GM21737 (cell line): ENCODE results near the gene NRCAM.

Source experiments
- ATAC-seq: cut with Tn5 transposase; IDR thresholded peaks from one replicate; pipeline ENCODE4 v1.9.1; 2021; ENCODE audit warnings: mild to moderate bottlenecking, moderate library complexity; ENCODE audit not compliant: unreplicated experiment

Gene NRCAM

GRCh38 chr7:108459922-108460551, 3.8 kb upstream of the NRCAM start:
- ATAC-seq = no peak

GRCh38 chr7:108457871-108458270, 1.6 kb upstream of the NRCAM start:
- no peak for ATAC-seq

- ATAC-seq = no peak
Observed at GRCh38 chr7:108456845-108457540, 757 bp upstream of the NRCAM start.

- no peak for ATAC-seq
Observed at GRCh38 chr7:108455551-108455997, 662 bp downstream of the NRCAM start.

- ATAC-seq = no peak
Observed at GRCh38 chr7:108454674-108455550, 1.3 kb downstream of the NRCAM start.

- no peak for ATAC-seq
Observed at GRCh38 chr7:108454317-108454673, 1.9 kb downstream of the NRCAM start.

GRCh38 chr7:108453320-108453719, 2.9 kb downstream of the NRCAM start:
- no peak for ATAC-seq

- no peak for ATAC-seq
Observed at GRCh38 chr7:108452707-108453106, 3.5 kb downstream of the NRCAM start.

- no peak for ATAC-seq
Observed at GRCh38 chr7:108451296-108451848, 4.9 kb downstream of the NRCAM start.

GRCh38 chr7:108450160-108450559, 6.1 kb downstream of the NRCAM start:
- no peak for ATAC-seq

GRCh38 chr7:108449521-108449920, 6.7 kb downstream of the NRCAM start:
- no peak for ATAC-seq

GRCh38 chr7:108448584-108449505, 7.4 kb downstream of the NRCAM start:
- no peak for ATAC-seq

- ATAC-seq = no peak
Observed at GRCh38 chr7:108442039-108442568, 14.1 kb downstream of the NRCAM start.

GRCh38 chr7:108441392-108441955, 14.8 kb downstream of the NRCAM start:
- no peak for ATAC-seq

GRCh38 chr7:108440613-108441012, 15.6 kb downstream of the NRCAM start:
- ATAC-seq = no peak

GRCh38 chr7:108436906-108437305, 19.3 kb downstream of the NRCAM start:
- no peak for ATAC-seq

GRCh38 chr7:108434010-108434409, 22.2 kb downstream of the NRCAM start:
- ATAC-seq = no peak

- no peak for ATAC-seq
Observed at GRCh38 chr7:108431099-108431498, 25.1 kb downstream of the NRCAM start.

GRCh38 chr7:108430664-108431063, 25.6 kb downstream of the NRCAM start:
- ATAC-seq = no peak

GRCh38 chr7:108427766-108428165, 28.5 kb downstream of the NRCAM start:
- ATAC-seq = no peak
